Liver (tissue), 3 donors: ENCODE results near the gene MISP.
"Not testable (repeated sequence)": the region's sequence is repeated elsewhere in the genome, so short reads cannot be mapped to it uniquely, and the experiment has no call there.

Source experiments
- FOXA1 ChIP-seq: IDR thresholded peaks from 2 replicates; pipeline ENCODE4 v1.6.1; 2016; ENCODE audit warnings: antibody characterized with exemption
- SP1 ChIP-seq: IDR thresholded peaks from 2 replicates; pipeline ENCODE4 v1.6.1; 2018; ENCODE audit warnings: antibody characterized with exemption, mild to moderate bottlenecking
- TF ChIP-seq, protein P1 (sequence below): fragments of 150-350 bp; IDR thresholded peaks from 2 replicates; pipeline ENCODE4 v1.5.1; 2017; ENCODE audit warnings: improper control_type of control experiment, low read depth, low read length; ENCODE audit not compliant: missing input control
- donor health status: healthy.
- donor health status: healthy.

DNA sequence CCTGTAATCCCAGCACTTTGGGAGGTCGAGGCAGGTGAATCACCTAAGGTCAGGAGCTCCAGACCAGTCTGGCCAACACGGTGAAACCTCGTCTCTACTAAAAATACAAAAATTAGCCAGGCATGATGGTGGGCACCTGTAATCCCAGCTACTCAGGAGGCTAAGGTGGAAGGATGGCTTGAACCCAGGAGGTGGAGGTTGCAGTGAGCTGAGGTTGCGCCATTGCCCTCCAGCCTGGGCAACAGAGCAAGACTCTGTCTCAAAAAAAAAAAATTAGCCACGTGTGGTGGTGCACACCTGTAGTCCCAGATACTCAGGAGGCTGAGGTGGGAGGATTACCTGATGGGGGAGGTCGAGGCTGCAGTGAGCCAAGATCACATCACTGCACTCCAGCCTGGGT is 48.1 kb upstream of the MISP start:
- TF ChIP-seq, protein P1, sequence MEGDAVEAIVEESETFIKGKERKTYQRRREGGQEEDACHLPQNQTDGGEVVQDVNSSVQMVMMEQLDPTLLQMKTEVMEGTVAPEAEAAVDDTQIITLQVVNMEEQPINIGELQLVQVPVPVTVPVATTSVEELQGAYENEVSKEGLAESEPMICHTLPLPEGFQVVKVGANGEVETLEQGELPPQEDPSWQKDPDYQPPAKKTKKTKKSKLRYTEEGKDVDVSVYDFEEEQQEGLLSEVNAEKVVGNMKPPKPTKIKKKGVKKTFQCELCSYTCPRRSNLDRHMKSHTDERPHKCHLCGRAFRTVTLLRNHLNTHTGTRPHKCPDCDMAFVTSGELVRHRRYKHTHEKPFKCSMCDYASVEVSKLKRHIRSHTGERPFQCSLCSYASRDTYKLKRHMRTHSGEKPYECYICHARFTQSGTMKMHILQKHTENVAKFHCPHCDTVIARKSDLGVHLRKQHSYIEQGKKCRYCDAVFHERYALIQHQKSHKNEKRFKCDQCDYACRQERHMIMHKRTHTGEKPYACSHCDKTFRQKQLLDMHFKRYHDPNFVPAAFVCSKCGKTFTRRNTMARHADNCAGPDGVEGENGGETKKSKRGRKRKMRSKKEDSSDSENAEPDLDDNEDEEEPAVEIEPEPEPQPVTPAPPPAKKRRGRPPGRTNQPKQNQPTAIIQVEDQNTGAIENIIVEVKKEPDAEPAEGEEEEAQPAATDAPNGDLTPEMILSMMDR: not testable (repeated sequence)
- TF ChIP-seq SP1, FOXA1: not testable (repeated sequence)
